Superior temporal gyrus (tissue), 1 donor: ENCODE data around the gene RASGEF1B.
"Not testable (repeated sequence)": the region's sequence is repeated elsewhere in the genome, so short reads cannot be mapped to it uniquely, and the experiment has no call there.

Experiments
- DNase-seq: peaks from one replicate; pipeline ENCODE4 v3.0.0-alpha.2; 2016; ENCODE audit errors: extremely low spot score

Gene RASGEF1B

DNA sequence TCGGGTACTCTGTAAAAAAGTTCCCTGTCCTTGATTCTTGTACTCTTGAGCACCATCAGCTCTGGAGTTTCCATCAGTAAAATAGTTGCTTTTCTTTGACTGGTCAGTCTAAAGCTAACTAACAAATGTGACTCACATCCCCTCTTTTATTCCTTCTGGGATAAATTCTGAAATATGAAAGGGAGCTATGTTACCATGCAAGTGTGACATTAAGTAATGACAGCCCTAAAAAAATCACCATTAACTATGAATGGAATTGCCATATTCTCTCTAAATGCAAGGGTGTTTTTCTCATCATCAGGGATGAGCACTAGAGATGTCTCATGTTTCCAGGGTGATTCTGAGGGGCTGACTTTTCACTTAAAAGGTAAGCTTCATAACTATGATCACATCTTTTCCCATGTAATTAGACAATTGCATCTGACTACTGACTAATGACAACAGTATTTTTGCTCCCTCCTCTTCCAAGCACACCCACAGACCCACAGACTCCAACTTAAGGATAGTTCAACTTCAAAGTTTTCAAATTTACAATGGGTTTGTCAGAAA is 26.9 kb upstream of the RASGEF1B start:
- DNase-seq = no peak

GRCh38 chr4:81498046-81498445 is 26.3 kb upstream of the RASGEF1B start:
- no peak for DNase-seq

GRCh38 chr4:81495345-81495744 is 23.6 kb upstream of the RASGEF1B start:
- DNase-seq = no peak

GRCh38 chr4:81494031-81494431 is 22.3 kb upstream of the RASGEF1B start:
- DNase-seq = no peak

DNA sequence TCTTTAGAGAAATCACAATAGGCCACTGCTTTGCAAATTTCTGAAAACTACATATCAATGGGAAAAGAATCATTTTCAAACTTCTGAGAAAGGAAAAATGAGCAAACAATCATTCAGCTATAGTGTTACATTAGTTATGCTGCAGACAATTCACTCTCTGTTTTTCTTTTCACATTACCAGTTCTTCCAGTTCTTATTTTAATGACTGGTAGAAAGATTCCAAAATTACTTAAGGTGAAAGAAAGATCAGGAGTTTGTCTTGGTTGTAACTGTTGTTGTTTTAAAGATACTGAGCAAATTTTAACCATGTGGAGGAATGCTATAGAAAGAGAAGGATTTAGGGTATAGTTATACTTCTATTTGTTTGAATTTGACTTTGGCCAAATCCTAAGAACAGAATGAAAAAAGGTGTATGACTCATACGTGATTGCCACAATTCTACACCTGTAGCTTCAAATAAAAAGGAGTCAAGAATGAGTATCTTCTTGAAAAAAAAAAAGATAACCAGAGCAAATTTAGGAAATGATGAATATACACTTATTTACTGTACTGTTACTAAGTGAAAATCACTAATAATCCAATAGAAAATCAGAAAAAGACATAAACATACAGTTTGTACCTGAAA is 21.0 kb upstream of the RASGEF1B start:
- no peak for DNase-seq

- DNase-seq = no peak
These were observed 20.2 kb upstream of the RASGEF1B start for GRCh38 chr4:81491943-81492342.

DNA sequence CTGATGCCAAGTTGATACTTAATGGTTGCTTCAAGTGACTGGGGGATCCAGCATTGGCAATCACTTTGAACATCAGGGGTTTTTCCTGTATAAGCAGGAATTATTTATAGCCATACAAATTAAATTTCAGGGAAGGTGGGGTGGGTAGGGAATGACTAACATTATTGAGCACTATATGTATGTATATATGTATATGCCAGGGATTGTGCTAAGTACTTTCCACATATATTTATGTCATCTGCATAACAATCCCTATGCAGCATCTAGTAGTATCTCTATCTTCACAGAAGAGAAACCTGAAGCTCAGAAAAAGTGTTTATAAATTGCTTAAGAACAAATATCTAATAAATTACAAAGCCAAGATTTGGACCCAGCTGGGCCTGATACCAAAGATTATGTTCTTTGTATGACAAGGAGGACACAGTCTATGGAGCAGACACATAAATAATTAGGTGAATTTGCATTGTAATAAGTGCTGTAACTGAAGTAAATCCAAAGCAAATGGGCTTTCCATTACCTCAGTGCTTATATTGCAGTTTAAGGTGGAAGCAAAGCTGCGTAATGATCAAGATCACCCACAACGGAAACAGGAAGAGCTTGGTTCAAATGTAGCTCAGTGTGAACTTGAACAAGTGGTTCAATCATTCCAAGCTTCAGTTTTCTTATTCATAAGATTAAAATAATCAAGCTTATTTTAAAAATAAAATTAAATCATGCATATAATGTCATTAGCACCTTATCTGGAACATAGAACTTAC is 18.9 kb upstream of the RASGEF1B start:
- DNase-seq = no peak

GRCh38 chr4:81486502-81486901 is 14.8 kb upstream of the RASGEF1B start:
- DNase-seq = no peak

- no peak for DNase-seq
These were observed 13.7 kb upstream of the RASGEF1B start for GRCh38 chr4:81485310-81485980.

DNA sequence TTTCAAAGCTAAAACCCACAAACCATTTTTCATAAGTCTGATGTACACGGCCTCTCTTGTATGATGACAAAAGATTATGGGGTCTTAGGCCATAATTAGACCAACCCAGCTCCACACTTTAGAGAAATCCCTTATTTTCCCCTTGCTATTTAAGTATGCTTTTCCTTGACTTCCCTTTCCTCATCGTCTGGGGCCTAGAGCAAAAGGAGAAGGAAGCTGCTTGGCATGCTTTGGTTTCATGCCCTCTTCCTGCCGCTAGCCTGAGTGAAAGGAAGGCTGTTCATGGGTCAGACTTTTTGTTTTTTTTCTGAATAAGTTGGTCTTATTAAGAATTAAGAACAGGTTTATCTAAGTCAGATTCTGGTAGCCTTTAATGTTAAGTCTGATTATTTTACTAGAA is 10.6 kb upstream of the RASGEF1B start:
- DNase-seq = no peak

DNA sequence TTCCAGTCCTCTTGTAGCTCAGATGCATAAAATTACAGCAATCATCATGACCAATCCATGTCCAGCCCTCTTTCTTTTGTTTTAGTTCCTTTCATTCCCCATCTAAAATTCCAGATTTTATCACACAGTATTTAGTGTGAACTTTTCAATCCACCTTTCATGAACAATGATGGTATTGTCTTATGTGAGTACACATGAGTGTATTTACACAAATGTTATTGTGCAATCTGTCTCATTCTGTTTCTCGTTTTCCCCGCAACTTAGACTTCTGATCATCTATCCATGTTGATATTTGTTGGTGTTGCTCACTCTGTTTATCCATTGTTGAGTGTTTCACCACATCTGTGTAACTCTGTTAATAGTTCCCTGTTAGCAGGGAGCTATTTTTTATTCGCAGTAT is 9.4 kb upstream of the RASGEF1B start:
- DNase-seq = no peak

DNA sequence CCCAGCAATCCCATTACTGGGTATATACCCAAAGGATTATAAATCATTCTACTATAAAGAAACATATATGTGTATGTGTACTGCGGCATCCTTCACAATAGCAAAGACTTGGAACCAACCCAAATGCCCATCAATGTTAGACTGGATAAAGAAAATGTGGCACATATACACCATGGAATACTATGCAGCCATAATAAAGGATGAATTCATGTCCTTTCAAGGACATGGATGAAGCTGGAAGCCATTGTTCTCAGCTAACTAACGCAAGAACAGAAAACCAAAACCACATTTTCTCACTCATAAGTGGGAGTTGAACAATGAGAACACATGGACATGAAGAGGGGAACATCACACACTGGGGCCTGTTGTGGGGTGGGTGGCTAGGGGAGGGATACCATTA is 7.9 kb upstream of the RASGEF1B start:
- not testable (repeated sequence) for DNase-seq

DNA sequence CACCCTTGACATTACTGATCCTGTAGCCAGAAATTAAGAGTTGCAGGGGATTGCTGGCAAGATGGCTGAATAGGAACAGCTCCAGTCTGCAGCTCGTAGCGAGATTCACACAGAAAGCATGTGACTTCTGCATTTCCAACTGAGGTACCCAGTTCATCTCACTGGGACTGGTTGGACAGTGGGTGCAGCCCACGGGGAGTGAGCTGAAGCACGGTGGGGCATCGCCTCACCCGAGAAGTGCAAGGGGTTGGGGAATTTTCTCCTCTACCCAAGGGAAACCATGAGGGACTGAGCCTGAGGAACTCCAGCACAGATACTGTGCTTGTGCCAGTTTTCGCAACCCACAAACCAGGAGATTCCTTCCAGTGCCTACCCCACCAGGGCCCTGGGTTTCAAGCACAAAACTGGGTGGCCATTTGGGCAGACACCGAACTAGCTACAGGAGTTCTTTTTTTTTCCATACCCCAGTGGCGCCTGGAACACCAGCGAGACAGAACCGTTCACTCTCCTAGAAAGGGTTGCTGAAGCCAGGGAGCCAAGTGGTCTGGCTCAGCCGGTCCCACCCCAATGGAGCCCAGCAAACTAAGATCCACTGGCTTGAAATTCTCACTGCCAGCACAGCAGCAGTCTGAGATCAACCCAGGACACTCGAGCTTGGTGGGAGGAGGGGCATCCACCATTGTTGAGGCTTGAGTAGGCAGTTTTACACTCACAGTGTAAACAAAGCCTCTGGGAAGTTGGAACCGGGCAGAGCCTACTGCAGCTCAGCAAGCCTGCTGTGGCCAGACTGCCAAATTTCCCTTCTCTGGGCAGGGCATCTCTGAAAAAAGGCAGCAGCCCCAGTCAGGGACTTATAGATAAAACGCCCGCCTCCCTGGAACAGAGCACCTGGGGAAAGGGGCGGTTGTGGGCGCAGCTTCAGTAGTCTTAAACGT is 1.9 kb upstream of the RASGEF1B start:
- DNase-seq = not testable (repeated sequence)

DNA sequence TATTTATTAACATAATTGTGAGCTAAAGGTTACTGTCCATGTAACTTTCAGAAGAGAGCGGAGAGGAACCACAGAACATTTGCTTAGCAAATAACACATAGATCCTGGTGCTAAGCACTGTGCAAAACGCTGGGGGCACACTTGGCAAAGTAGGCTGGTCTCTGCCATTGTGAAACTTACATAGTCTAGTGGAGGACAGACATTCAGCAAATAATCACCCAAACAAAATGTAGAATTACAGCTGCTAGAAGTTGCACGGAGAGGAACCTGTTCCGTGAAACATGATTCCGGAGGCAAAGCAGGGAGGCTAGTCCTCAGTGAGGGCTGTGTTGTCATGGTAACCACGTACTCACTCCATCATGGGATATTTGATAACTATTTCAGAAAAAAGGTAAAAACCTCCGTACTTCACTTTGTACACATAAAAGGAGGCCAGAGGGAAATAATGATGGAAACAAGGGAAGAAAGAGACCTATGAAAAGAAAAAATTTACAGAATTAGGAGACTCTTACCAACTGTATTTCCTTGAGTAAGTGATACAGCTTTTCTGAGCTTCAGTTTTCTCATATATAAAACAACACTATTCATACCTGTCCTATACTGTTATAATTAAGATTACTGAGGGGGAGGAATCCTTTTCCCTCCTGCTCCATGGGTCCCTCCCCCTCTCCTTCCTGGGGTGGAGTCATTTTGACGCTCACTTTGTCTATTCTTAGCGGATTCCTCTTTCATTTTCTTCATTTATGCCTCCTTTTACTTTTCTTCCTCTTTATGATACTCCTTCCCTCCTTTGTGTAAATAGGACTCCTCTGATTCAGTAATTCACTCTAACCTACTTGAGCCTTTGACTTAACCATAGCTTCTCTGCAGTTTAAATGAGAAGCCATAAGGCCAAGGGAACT is 825 bp upstream of the RASGEF1B start:
- peak; percentile 79 for DNase-seq

DNA sequence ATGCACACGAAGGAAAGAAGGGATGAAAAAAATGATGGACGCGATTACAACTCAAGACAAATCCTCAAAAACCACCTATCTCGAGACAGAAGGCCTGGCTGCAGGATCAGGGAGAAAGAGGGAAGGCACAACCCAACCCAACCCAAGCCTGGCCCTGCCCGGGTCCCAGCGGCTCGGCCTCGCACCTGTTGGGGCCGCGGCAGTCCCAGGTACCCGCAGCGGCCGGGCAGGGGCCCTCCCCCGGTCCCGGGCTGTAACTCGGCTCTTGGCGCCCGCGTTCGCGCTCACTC is 464 bp downstream of the RASGEF1B start:
- DNase-seq = no peak

DNA sequence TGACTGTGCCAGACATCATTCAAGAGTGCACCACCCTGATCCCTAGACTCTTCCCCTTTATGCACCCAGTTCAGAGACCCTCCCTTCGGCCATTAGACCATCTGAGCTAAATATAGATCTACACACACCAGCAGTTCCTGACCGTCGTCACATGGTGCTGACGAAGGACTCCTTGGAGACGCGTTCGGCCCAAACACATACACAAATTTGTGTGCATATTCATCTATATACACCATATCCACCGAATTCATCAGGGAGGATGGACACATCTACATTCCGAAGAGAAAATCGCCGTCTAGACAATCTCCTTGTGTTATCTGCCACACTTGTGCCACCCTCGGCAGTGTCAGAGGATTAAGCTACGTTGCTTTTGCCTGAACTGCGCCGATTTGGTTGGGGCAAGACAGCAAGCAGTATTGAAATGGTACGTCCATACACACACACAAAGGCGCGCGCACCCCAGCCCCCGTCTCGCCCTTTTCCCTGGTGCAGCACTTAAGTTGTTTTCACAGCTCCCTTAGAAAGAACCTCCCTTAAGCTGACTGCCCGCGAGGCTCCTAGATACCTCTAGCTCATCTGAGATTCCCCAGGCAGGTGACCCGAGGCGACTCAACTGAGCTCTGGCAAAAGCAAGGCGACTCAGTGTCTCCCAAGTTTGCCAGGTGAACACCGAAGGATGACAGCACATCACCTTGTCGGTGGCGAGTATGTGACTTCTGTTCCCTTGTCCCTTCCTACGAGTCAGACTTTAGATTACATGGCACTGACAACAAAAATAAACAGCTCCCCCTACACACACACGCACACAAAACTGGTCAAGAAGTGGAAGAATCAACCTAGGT is 1.0 kb downstream of the RASGEF1B start:
- DNase-seq = peak; percentile 82

DNA sequence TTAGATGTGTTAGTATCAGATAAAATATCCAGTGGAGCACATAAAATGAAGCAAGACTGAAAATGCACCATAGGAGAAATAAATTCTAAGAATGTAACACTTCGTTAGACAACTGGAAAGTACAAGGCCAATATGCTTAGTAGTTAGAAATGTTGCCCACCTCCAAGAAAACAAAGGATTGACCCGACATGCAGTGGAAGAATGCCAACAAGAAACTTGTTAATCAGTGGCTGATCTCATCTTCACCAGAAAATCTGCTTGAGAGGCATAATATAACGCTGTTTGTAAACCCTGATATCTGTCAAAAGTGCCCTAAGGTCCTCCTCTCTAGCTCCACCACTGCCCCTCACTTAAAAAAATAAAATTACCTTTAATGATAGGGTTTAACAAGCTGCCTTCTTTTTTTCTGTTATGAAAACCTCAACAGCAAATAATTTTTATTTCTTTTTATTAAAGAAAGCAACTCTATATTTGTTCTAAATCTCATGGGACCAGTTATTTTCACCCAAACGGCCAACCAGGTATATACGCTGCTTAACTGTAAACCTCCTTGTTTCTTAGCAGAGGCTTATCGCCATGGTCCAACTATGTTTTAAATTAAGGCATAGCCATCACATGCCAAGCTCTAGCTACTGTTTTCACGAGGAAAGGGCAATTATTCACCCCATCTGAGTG is 1.8 kb downstream of the RASGEF1B start:
- DNase-seq = peak; percentile 61

DNA sequence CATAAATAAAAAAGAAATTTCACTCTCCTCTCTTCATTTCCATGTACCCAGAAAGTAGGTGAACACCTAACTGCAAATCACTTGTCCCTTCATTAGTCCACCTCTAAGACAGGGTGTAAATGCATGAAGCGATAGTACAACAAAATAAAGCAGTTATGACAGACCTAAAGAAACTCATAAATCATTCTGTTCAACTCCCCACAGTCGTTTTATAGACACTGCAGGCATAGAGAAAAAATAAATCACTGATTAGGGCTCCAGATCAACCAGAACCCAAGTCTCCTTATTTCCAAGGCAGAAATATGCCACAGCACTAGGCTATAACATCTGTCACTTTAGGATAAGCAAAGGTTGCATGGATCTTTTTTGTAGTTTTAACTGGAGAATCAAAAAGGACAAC is 3.0 kb downstream of the RASGEF1B start:
- no peak for DNase-seq

DNA sequence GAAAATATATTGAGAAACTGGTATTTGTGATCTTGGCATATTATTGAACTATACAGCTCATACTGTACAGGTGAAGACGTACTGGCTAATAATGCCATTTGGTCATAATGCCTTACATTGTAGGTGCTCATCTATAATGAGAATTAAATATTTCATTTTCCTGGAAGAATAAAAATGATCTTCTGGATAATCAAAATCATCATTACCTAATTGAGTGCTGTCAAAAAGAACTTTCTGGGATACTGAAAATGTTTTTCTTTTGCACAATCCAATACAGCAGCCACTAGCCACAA is 4.1 kb downstream of the RASGEF1B start:
- DNase-seq = no peak
